ENCODE results near the gene TVP23C.

The TVP23C gene

DNA sequence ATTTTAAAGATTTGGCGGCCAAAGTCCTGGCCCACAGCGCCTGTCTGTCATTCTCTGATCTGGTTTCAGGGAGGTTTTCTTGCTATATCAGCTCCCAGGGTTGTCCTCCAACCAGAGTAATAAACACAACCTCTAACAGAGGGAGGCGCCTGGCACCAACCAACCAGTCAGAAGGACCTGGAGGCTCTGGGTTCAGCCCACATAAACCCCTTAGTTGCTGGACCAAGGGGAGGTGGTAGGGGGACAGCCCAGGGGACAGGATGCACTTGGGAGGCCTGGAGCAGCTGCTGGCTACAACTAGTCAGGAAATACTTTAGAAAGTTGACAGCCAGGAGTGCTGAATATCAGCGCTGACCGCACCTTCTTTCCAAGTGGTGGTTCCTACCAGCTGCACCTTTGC lies 54.2 kb downstream of the TVP23C start:
- Histone ChIP-seq H3K36me3 (ENCODE audit: insufficient read depth, low read length) (no peaks in the 10 kb centered on the region), H3K27me3 (ENCODE audit: insufficient read depth, low read length) (no peaks in the 10 kb centered on the region), H2AFZ (ENCODE audit: low read length) (no peak overlapping the region), H3K4me2 (ENCODE audit: low read length) (no peak overlapping the region), H3K9ac (ENCODE audit: low read length) (no peak overlapping the region), H3K4me3 (ENCODE audit: low read depth, low read length, poor library complexity, severe bottlenecking) (no peak overlapping the region), H3K27ac (ENCODE audit: low read depth, low read length, poor library complexity, severe bottlenecking) (no peak overlapping the region), H3K9me3 (ENCODE audit: low read length) (no peaks in the 10 kb centered on the region), H4K20me1 (ENCODE audit: insufficient read depth, low read length) (no peaks in the 10 kb centered on the region), H3K4me1 (ENCODE audit: insufficient read depth, low read length, severe bottlenecking) (no peaks in the 10 kb centered on the region), H3K9me2 (ENCODE audit: low read depth, low read length) (no peaks in the 10 kb centered on the region), H3K79me2 (ENCODE audit: insufficient read depth, low read length) (no peaks in the 10 kb centered on the region), H3F3A (ENCODE audit: insufficient read depth, low read length) (no peaks in the 10 kb centered on the region; the same call in 1 of the 2 replicates)
- TF ChIP-seq, protein P1, sequence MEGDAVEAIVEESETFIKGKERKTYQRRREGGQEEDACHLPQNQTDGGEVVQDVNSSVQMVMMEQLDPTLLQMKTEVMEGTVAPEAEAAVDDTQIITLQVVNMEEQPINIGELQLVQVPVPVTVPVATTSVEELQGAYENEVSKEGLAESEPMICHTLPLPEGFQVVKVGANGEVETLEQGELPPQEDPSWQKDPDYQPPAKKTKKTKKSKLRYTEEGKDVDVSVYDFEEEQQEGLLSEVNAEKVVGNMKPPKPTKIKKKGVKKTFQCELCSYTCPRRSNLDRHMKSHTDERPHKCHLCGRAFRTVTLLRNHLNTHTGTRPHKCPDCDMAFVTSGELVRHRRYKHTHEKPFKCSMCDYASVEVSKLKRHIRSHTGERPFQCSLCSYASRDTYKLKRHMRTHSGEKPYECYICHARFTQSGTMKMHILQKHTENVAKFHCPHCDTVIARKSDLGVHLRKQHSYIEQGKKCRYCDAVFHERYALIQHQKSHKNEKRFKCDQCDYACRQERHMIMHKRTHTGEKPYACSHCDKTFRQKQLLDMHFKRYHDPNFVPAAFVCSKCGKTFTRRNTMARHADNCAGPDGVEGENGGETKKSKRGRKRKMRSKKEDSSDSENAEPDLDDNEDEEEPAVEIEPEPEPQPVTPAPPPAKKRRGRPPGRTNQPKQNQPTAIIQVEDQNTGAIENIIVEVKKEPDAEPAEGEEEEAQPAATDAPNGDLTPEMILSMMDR (IDR thresholded peaks at IDR 0.05; ENCODE audit: low read length) = no peak
- TF ChIP-seq EZH2 (IDR thresholded peaks at IDR 0.05; ENCODE audit: borderline replicate concordance, low read length) = no peak

DNA sequence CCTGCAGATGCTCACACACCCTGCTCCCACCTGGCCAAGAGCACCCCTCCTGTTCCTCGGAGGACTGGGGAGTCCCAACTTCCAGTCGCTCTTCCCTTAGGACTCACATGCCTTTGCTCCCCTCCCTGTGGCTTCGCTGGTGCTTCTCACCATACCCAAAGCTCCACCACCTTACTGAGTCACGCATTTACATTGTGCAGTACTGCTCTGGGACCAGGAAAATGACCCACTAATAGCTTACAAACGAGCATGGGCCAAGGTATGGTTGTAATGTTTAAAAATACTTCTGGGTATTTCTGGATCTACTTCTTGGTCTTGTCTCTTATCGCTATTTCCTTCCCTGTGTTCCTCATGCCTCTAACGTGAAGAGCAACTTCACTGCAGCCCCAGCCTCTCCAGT lies 54.8 kb downstream of the TVP23C start:
- TF ChIP-seq, protein P1 (IDR thresholded peaks at IDR 0.05; ENCODE audit: low read length) = no peak
- no peak for TF ChIP-seq EZH2 (IDR thresholded peaks at IDR 0.05; ENCODE audit: borderline replicate concordance, low read length)
- Histone ChIP-seq H2AFZ (ENCODE audit: low read length) (no peak overlapping the region), H3K4me3 (ENCODE audit: low read depth, low read length, poor library complexity, severe bottlenecking) (no peak overlapping the region), H4K20me1 (ENCODE audit: insufficient read depth, low read length) (no peaks in the 10 kb centered on the region), H3K9ac (ENCODE audit: low read length) (no peak overlapping the region), H3K4me1 (ENCODE audit: insufficient read depth, low read length, severe bottlenecking) (no peaks in the 10 kb centered on the region), H3F3A (ENCODE audit: insufficient read depth, low read length) (no peaks in the 10 kb centered on the region; the same call in 1 of the 2 replicates), H3K9me2 (ENCODE audit: low read depth, low read length) (no peaks in the 10 kb centered on the region), H3K79me2 (ENCODE audit: insufficient read depth, low read length) (no peaks in the 10 kb centered on the region), H3K9me3 (ENCODE audit: low read length) (no peaks in the 10 kb centered on the region), H3K27me3 (ENCODE audit: insufficient read depth, low read length) (no peaks in the 10 kb centered on the region), H3K4me2 (ENCODE audit: low read length) (no peak overlapping the region), H3K36me3 (ENCODE audit: insufficient read depth, low read length) (no peaks in the 10 kb centered on the region), H3K27ac (ENCODE audit: low read depth, low read length, poor library complexity, severe bottlenecking) (no peak overlapping the region)

DNA sequence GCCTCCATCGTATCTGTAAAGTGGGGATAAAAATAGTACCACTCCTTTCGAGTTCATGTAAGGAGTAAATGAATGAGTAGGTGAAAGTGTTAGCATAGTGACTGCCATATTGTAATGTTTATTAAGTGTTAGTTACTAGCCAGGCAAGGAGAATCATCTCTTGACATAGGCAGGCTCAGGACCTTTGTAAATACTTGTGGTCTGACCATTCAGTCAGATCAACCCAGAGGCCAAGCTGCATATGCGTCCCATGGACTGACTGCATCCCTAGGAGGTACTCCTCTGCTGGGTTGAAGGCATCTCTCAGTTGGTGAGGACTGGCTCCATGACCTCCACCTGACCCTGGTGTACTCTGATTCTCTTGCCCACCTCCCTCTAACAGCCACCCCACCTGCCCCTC lies 55.4 kb downstream of the TVP23C start:
- Histone ChIP-seq H4K20me1 (ENCODE audit: insufficient read depth, low read length) (no peaks in the 10 kb centered on the region), H3K4me1 (ENCODE audit: insufficient read depth, low read length, severe bottlenecking) (peaks cover 5% of the 10 kb centered on the region), H3K36me3 (ENCODE audit: insufficient read depth, low read length) (no peaks in the 10 kb centered on the region), H3K9ac (ENCODE audit: low read length) (no peak overlapping the region), H3K27me3 (ENCODE audit: insufficient read depth, low read length) (no peaks in the 10 kb centered on the region), H3K9me2 (ENCODE audit: low read depth, low read length) (no peaks in the 10 kb centered on the region), H3F3A (ENCODE audit: insufficient read depth, low read length) (no peaks in the 10 kb centered on the region; the same call in 1 of the 2 replicates), H3K27ac (ENCODE audit: low read depth, low read length, poor library complexity, severe bottlenecking) (no peak overlapping the region), H3K9me3 (ENCODE audit: low read length) (no peaks in the 10 kb centered on the region), H3K4me3 (ENCODE audit: low read depth, low read length, poor library complexity, severe bottlenecking) (no peak overlapping the region), H3K4me2 (ENCODE audit: low read length) (no peak overlapping the region), H3K79me2 (ENCODE audit: insufficient read depth, low read length) (no peaks in the 10 kb centered on the region), H2AFZ (ENCODE audit: low read length) (no peak overlapping the region)
- no peak for TF ChIP-seq EZH2 (IDR thresholded peaks at IDR 0.05; ENCODE audit: borderline replicate concordance, low read length)
- TF ChIP-seq, protein P1 (IDR thresholded peaks at IDR 0.05; ENCODE audit: low read length) = no peak
